ENCODE results near the gene YAE1.

Gene YAE1

DNA sequence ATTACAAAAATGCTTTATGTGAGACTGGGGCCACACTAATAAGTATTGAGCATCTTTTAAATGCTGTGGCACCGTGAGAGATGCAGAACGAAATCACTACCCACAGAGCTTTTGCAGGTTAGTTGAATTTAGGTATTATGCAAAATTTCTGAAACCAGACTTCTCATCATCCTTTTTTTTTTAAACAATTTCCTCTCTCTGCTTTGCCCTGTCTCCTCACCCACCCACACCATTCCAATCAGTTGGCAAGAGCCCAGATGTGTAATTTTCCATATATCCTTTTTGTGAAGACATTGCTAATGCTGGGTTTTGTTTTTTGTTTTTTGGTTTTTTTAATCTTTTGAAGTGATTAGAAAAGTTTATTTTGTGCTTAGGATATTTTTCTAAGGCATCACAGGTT lies 1.1 kb downstream of the YAE1 start:
- no peak for TF ChIP-seq CTCF (IDR thresholded peaks at IDR 0.05; ENCODE audit: extremely low read depth, missing control alignments)
- DNase-seq (ENCODE audit: low spot score): no peak

DNA sequence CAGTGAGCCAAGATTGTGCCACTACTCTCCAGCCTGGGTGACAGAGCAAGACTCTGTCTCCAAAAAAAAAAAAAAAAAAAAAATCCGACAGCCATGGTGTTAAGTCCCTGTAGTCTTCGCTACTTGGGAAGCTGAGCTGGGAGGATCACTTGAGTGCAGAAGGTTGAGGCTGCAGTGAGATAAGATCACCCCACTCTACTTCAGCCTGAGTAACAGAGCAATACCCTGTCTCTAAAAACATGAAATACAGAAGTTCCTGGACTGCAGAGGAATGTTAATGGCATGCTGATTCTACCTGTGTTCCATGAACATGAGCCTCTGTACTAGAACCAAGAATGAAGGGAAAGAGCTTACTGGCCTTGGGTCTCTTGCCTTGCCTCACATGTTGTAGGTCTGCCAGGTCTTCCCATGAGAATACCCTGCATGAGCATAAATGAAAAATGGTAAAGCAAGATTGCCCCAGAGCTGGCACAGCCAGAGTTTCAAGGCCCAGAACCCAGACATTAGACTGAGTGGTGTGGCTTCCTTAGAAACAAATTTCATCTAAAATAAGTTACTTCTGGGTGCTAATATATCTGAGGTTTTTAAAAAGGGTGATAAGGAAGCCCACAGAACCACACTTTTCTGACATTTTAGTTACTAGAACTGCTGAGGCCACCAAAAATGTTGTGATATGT lies 8.6 kb downstream of the YAE1 start:
- TF ChIP-seq CTCF (IDR thresholded peaks at IDR 0.05; ENCODE audit: extremely low read depth, missing control alignments): no peak
- no peak for DNase-seq (ENCODE audit: low spot score)

DNA sequence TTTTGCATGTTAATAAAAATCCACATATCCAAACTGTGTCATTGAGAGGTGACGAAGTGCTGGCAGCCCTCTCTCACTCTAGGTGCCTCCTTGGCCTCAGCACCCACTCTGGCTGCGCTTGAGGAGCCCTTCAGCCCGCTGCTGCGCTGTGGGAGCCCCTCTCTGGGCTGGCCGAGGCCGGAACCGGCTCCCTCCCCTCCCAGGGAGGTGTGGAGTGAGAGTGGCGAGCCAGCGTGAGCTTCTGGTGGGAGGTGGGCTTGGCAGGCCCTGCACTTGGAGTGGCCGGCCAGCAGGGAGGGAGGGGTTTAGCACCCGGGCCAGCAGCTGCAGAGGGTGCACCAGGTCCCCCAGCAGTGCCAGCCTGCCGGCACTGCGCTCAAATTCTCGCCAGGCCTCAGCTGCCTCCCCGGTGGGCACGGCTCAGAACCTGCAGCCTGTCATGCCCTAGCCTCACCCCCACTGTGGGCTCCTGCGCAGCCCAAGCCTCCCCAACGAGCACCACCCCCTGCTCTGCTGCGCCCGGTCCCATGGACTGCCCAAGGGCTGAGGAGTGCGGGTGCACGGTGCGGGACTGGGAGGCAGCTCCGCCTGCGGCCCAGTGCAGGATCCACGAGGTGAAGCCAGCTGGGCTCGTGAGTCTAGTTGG lies 11.1 kb downstream of the YAE1 start:
- no peak for TF ChIP-seq CTCF (IDR thresholded peaks at IDR 0.05; ENCODE audit: extremely low read depth, missing control alignments)
- DNase-seq (ENCODE audit: low spot score): no peak

DNA sequence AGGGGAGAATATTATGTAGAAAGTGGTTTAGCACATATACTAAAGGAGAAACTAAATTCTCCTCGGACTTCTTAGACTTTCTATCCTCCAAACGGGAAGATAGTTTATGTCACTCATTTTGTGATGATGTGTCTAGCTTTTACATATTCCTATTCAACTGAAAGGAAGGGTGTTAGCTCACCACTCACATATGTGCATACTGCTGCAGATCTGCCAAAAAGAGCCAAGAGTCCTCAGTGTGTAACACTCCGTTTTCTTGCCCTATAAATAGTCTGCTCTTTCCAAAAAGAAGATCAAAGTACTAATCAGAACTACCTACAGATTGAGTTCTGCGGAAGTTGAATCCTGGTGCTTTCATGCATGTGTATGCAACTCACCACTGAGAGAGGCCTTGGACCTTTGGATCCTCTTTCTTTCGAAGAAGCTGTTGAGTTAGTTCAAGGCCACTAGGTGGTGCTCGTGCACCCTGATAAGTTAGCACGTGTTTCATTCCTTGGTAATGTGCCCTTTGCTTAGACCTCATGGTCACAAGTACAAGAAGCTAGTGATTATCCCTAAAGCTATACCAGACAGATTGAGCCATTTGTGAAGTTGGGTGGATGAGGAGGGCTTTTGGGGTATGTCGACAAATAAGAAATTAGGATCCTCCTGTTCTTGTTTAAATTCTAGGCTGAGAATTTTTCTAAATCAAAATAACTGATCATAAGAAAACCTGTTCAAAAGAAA lies 14.1 kb downstream of the YAE1 start:
- peak; percentile 34 for TF ChIP-seq CTCF (IDR thresholded peaks at IDR 0.05; ENCODE audit: extremely low read depth, missing control alignments)
- DNase-seq (ENCODE audit: low spot score): peak; percentile 87

DNA sequence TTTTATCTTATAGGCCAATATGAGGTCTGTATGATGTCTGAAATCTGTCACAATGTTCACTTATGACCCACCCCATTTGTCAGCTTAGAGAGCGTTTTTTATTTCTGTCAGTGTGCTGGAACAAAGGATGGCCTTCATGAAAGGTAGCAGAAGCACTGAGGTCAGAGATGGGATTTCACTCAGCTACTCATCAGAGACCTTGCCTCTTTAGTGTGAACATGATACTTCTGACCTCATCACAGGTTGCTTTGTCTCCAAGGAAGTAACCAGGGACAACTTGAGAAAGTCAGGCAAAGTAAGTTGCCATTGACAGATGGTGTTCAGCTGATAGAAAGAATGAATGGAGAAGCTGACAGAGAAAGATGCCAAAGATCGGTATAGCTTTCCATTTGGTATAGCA lies 16.3 kb downstream of the YAE1 start:
- no peak for TF ChIP-seq CTCF (IDR thresholded peaks at IDR 0.05; ENCODE audit: extremely low read depth, missing control alignments)
- DNase-seq (ENCODE audit: low spot score): no peak

- TF ChIP-seq CTCF (IDR thresholded peaks at IDR 0.05; ENCODE audit: extremely low read depth, missing control alignments): no peak
Measured at GRCh38 chr7:39583539-39583938, 17.3 kb downstream of the YAE1 start.

DNA sequence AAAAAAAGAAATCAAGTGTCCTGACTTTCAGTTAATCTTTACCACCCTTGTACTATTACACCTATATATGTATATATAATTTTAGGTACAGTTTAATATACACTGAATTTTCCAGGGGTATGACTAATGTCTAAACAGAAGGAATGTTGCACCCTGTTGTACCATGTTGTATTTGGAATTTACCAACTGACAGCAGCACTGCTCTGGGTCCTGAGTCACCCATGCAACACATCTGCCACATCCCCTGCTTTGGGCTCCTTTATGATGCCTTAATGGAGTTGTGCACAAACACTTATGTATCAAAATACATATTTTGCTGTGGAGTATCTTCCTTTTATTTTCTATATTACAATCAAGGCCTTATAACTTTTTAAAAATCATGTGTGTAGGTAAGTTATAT lies 21.2 kb downstream of the YAE1 start:
- no peak for DNase-seq (ENCODE audit: low spot score)
- TF ChIP-seq CTCF (IDR thresholded peaks at IDR 0.05; ENCODE audit: extremely low read depth, missing control alignments): no peak

More at GRCh38 chr7:39583539-39583938, 17.3 kb downstream of the YAE1 start:
- no peak for DNase-seq (ENCODE audit: low spot score)

Data from GM20000 (cell line).